Measurements from ENCODE around the gene MOCS1.

MOCS1 gene

GRCh38 chr6:39947611-39948068 lies 13.4 kb upstream of the MOCS1 start:
- DNase-seq: no peak

GRCh38 chr6:39945626-39946025 lies 11.4 kb upstream of the MOCS1 start:
- no peak for DNase-seq

GRCh38 chr6:39942903-39943580 lies 8.8 kb upstream of the MOCS1 start:
- no peak for DNase-seq

GRCh38 chr6:39941820-39942219 lies 7.6 kb upstream of the MOCS1 start:
- DNase-seq: no peak

- no peak for DNase-seq
These were observed 6.9 kb upstream of the MOCS1 start for GRCh38 chr6:39941138-39941537.

- DNase-seq: no peak
These were observed 4.8 kb upstream of the MOCS1 start for GRCh38 chr6:39938773-39939654.

- DNase-seq: no peak
These were observed 3.5 kb upstream of the MOCS1 start for GRCh38 chr6:39937686-39938333.

GRCh38 chr6:39936857-39937256 lies 2.6 kb upstream of the MOCS1 start:
- DNase-seq: no peak

- DNase-seq: no peak
These were observed 979 bp upstream of the MOCS1 start for GRCh38 chr6:39935241-39935640.

GRCh38 chr6:39933669-39934130 lies 562 bp downstream of the MOCS1 start:
- peak in 1 of 2 donors; percentile 2 for DNase-seq

- no peak for DNase-seq
These were observed 1.8 kb downstream of the MOCS1 start for GRCh38 chr6:39932386-39932910.

- DNase-seq: no peak
These were observed 2.7 kb downstream of the MOCS1 start for GRCh38 chr6:39931607-39932006.

GRCh38 chr6:39930540-39930939 lies 3.7 kb downstream of the MOCS1 start:
- DNase-seq: no peak

- DNase-seq: no peak
These were observed 4.4 kb downstream of the MOCS1 start for GRCh38 chr6:39929733-39930461.

GRCh38 chr6:39929039-39929732 lies 5.1 kb downstream of the MOCS1 start:
- no peak for DNase-seq

- no peak for DNase-seq
These were observed 7.1 kb downstream of the MOCS1 start for GRCh38 chr6:39927159-39927558.

- DNase-seq: no peak
These were observed 7.6 kb downstream of the MOCS1 start for GRCh38 chr6:39926668-39927067.

GRCh38 chr6:39925931-39926290 lies 8.4 kb downstream of the MOCS1 start:
- no peak for DNase-seq

- DNase-seq: no peak
These were observed 8.9 kb downstream of the MOCS1 start for GRCh38 chr6:39925191-39925930.

- no peak for DNase-seq
These were observed 10.0 kb downstream of the MOCS1 start for GRCh38 chr6:39924283-39924682.

- DNase-seq: no peak
These were observed 10.4 kb downstream of the MOCS1 start for GRCh38 chr6:39923861-39924260.

Data from stimulated activated CD4-positive, alpha-beta T cell treated with anti-CD3 and anti-CD28 coated beads, Interleukin-2, amount 100 ng/mL, for 48 hours (primary cell).